GM12872 (cell line): ENCODE data around the gene IKZF3.

Experiments
- CTCF ChIP-seq: IDR thresholded peaks from 3 replicates; pipeline ENCODE4 v1.5.1; 2011; ENCODE audit warnings: low read depth, mild to moderate bottlenecking, low read length, moderate library complexity; ENCODE audit not compliant: insufficient read depth

The IKZF3 gene

DNA sequence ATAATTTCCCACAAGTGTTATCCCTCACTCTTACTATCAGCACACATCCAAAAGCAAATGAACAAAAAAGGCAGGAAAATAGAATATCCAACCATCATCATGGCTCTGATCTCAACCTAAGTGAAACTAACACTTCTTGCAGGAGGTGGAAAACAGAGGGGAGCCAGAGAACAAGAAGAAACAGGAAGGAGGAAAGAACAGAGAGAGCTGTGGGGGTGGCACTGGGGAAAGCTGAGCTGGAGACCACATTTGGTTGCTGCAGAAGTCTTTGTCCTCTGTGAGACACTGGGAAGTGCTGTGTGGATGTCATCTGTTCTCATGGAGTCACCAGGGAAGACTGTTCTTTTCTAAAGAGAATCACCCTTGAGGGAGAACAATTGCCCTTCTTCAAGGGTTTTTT lies 91.7 kb downstream of the IKZF3 start:
- TF ChIP-seq CTCF = no peak

DNA sequence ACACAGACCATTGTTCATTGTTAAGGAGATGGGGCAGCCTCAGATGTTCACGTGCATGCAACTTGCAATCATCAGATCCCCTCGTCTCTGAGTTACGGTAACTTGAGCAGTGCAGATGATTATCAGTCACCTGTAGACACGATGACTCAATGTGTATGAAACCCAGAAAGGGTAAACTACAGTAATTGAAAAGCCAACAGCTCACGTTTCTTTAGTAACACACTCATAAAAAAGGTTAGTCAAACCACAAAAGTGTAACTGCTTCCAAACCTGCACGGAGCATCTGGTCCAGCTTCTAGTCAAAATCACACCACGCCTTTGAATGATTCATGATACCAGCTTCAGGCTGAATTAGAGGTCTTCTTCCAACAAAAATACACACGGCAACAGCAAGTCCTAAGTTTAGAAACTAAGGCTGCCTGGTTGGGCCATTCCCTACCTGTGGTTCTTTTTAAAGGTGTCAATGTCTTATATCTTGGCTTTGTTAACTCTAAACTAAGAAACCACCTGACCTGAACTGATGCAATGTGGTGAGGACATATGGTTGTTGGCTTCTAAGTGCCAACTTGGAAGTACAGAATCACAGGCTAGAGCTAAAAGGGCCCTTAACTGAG lies 94.0 kb downstream of the IKZF3 start:
- TF ChIP-seq CTCF = no peak

GRCh38 chr17:39767147-39767546 lies 97.0 kb downstream of the IKZF3 start:
- no peak for TF ChIP-seq CTCF

DNA sequence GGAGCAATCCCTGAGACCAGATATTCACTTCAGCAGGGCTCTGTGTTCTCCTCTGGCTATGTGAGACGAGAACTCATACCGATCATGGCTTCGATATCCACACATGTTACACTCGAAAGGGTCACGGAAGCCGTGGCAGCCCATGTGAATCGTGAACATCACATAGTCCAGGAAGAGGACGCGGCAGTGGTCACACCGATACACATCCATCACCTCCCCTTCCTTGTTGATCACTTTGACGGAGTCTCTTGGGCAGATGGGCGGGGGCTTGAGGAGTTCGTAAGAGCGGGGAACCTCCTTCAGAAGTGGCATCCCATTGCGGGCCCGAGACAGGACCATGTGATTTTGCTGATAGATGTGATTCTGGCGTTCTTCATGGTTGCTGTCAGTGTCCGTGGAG lies 98.3 kb downstream of the IKZF3 start:
- TF ChIP-seq CTCF = no peak

DNA sequence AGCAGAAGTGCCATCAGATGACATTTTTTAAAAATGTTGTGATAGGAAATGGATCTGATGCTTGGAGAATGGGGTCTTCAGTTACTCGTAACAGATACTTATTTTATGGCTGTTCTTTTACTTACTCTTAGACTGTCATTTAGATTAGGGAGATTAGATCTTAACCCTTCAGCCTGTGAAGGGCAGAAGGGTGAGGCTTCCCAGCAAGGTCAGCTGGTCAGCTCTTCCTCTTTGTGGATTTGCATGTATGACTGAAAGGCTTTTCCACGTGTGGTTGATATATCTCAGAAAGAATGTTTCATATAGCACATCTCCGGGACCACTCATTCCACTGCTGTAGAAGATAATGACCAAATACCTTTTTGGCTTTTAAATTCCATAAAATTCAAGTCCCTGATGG lies 98.9 kb downstream of the IKZF3 start:
- TF ChIP-seq CTCF = no peak

GRCh38 chr17:39763051-39763820 lies 100.9 kb downstream of the IKZF3 start:
- TF ChIP-seq CTCF = no peak

DNA sequence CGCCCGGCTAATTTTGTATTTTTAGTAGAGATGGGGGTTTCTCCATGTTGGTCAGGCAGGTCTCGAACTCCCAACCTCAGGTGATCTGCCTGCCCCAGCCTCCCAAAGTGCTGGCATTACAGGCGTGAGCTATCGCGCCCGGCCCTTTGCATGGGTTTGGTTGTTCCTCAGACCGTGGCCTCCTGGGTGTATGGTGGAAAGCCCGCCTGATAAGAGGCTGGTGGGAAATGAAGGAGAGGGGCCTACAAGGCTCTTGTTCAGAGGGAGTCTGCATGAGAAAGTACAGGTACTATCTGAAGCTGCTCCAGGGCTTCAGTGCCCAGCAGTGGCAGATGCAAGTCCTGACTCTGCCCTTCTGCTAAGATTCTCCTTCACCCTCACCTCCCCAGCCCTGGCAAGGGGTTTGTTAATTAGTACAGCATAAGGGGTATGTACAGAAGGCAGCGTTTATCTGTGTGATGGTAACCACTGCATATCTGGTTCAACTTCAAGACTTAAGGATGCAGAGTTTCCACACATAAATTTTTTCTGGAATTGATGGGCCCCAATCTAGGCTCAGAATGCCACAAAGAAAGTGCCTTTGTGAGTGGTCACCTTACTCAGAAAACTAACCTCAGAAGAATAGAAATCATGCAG lies 102.1 kb downstream of the IKZF3 start:
- TF ChIP-seq CTCF = no peak
